MM.1S (cell line): ENCODE measurements around the gene UBE3B.
"Not testable (repeated sequence)": the region's sequence is repeated elsewhere in the genome, so short reads cannot be mapped to it uniquely, and the experiment has no call there.

ENCODE experiments used
- DNase-seq: peaks from one replicate; pipeline ENCODE4 v3.0.0-alpha.2; 2015
- H2AFZ ChIP-seq: fragments of 300-600 bp; sonication (generic); 2 replicates; pipeline ENCODE4 v1.6.0; 2016; ENCODE audit warnings: antibody characterized with exemption, low read length
- H3F3A ChIP-seq: fragments of 300-600 bp; sonication (generic); 2 replicates; pipeline ENCODE4 v1.6.1; 2016; ENCODE audit warnings: mild to moderate bottlenecking, antibody characterized with exemption, low read length, moderate library complexity, mixed read lengths; ENCODE audit not compliant: insufficient read depth
- H3K27ac ChIP-seq: fragments of 300-600 bp; sonication (generic); 2 replicates; pipeline ENCODE4 v1.5.1; 2016; ENCODE audit warnings: mild to moderate bottlenecking, low read length
- H3K27me3 ChIP-seq: fragments of 300-600 bp; sonication (generic); replicated peaks from 2 replicates; pipeline ENCODE4 v1.6.0; 2016; ENCODE audit warnings: low read length; ENCODE audit not compliant: insufficient read depth
- H3K36me3 ChIP-seq: fragments of 300-600 bp; sonication (generic); replicated peaks from 2 replicates; pipeline ENCODE4 v1.6.1; 2016; ENCODE audit warnings: mild to moderate bottlenecking, low read length, mixed read lengths; ENCODE audit not compliant: insufficient read depth
- H3K4me1 ChIP-seq: fragments of 300-600 bp; sonication (generic); 2 replicates; pipeline ENCODE4 v1.6.1; 2016; ENCODE audit warnings: low read length, mixed read lengths
- H3K4me2 ChIP-seq: fragments of 300-600 bp; sonication (generic); 2 replicates; pipeline ENCODE4 v1.6.0; 2016; ENCODE audit warnings: low read depth, low read length
- H3K4me3 ChIP-seq: fragments of 300-600 bp; sonication (generic); 2 replicates; pipeline ENCODE4 v1.5.1; 2016; ENCODE audit warnings: low read length, mixed read lengths
- H3K79me2 ChIP-seq: fragments of 300-600 bp; sonication (generic); 2 replicates; pipeline ENCODE4 v1.6.1; 2016; ENCODE audit warnings: mixed run types, low read length, mixed read lengths
- H3K9ac ChIP-seq: fragments of 300-600 bp; sonication (generic); 2 replicates; pipeline ENCODE4 v1.6.1; 2016; ENCODE audit warnings: low read length, mixed read lengths
- H3K9me2 ChIP-seq: fragments of 300-600 bp; sonication (generic); replicated peaks from 2 replicates; pipeline ENCODE4 v1.6.1; 2016; ENCODE audit warnings: mild to moderate bottlenecking, low read length, mixed read lengths; ENCODE audit not compliant: insufficient read depth
- H3K9me3 ChIP-seq: fragments of 300-600 bp; sonication (generic); replicated peaks from 2 replicates; pipeline ENCODE4 v1.6.1; 2016; ENCODE audit warnings: mild to moderate bottlenecking, low read length, mixed read lengths; ENCODE audit not compliant: insufficient read depth
- H4K20me1 ChIP-seq: fragments of 300-600 bp; sonication (generic); 2 replicates; pipeline ENCODE4 v1.6.1; 2016; ENCODE audit warnings: mild to moderate bottlenecking, low read length, moderate library complexity, mixed read lengths; ENCODE audit not compliant: insufficient read depth
- CTCF ChIP-seq: fragments of 300-600 bp; sonication (generic); IDR thresholded peaks from 2 replicates; pipeline ENCODE4 v1.5.1; 2016; ENCODE audit warnings: antibody characterized with exemption, low read length, mixed read lengths
- EZH2 ChIP-seq: fragments of 300-600 bp; sonication (generic); optimal IDR thresholded peaks from 2 replicates; pipeline ENCODE3; 2017; ENCODE audit warnings: low read depth, mild to moderate bottlenecking, antibody characterized with exemption, low read length, mixed read lengths
- EZH2phosphoT487 ChIP-seq: fragments of 300-600 bp; sonication (generic); IDR thresholded peaks from 2 replicates; pipeline ENCODE4 v1.6.1; 2018; ENCODE audit warnings: antibody characterized with exemption, low read length

UBE3B gene

GRCh38 chr12:109469517-109469916 lies 7.9 kb upstream of the UBE3B start:
- TF ChIP-seq EZH2phosphoT487 (no peak), EZH2 (no peak), CTCF (no peak)
- no peaks in the 10 kb centered on the region for H3K9me2 ChIP-seq
- H4K20me1 ChIP-seq = no peaks in the 10 kb centered on the region
- no peaks in the 10 kb centered on the region for H3F3A ChIP-seq
- H3K9me3 ChIP-seq = no peaks in the 10 kb centered on the region
- DNase-seq = no peak
- no peak overlapping the region for H3K4me3 ChIP-seq
- H3K4me2 ChIP-seq = no peak overlapping the region
- no peaks in the 10 kb centered on the region for H3K27me3 ChIP-seq
- no peak overlapping the region for H3K9ac ChIP-seq
- H2AFZ ChIP-seq = no peak overlapping the region
- H3K79me2 ChIP-seq = peaks cover 62% of the 10 kb centered on the region
- H3K4me1 ChIP-seq = no peaks in the 10 kb centered on the region
- no peak overlapping the region for H3K27ac ChIP-seq
- H3K36me3 ChIP-seq = no peaks in the 10 kb centered on the region

- no peaks in the 10 kb centered on the region for H3K36me3 ChIP-seq
- no peak overlapping the region for H3K9ac ChIP-seq
- H3K9me2 ChIP-seq = no peaks in the 10 kb centered on the region
- no peak overlapping the region for H3K27ac ChIP-seq
- H4K20me1 ChIP-seq = no peaks in the 10 kb centered on the region
- H3K4me3 ChIP-seq = no peak overlapping the region
- no peak overlapping the region for H3K4me2 ChIP-seq
- TF ChIP-seq CTCF (no peak), EZH2 (no peak), EZH2phosphoT487 (no peak)
- H3K9me3 ChIP-seq = no peaks in the 10 kb centered on the region
- no peaks in the 10 kb centered on the region for H3K27me3 ChIP-seq
- H2AFZ ChIP-seq = no peak overlapping the region
- DNase-seq = no peak
- H3K4me1 ChIP-seq = peaks cover 9% of the 10 kb centered on the region
- H3K79me2 ChIP-seq = peaks cover 75% of the 10 kb centered on the region
- no peaks in the 10 kb centered on the region for H3F3A ChIP-seq
Measured at GRCh38 chr12:109473006-109473405, 4.4 kb upstream of the UBE3B start.

- not testable (repeated sequence) for H3K9ac ChIP-seq, H3K4me1 ChIP-seq, H2AFZ ChIP-seq, H3K36me3 ChIP-seq, H3K9me3 ChIP-seq, H3K4me3 ChIP-seq, H3F3A ChIP-seq, H3K27ac ChIP-seq, H3K9me2 ChIP-seq, H4K20me1 ChIP-seq, H3K4me2 ChIP-seq, DNase-seq, H3K27me3 ChIP-seq
- H3K79me2 ChIP-seq = peaks cover 82% of the 10 kb centered on the region
Measured at GRCh38 chr12:109473526-109474270, 3.7 kb upstream of the UBE3B start.

GRCh38 chr12:109475121-109475520 lies 2.3 kb upstream of the UBE3B start:
- Histone ChIP-seq H3K4me2 (no peak overlapping the region), H3K79me2 (peaks cover 83% of the 10 kb centered on the region), H3K4me3 (no peak overlapping the region), H4K20me1 (no peaks in the 10 kb centered on the region), H3K36me3 (no peaks in the 10 kb centered on the region), H3K9me2 (no peaks in the 10 kb centered on the region), H2AFZ (no peak overlapping the region), H3K4me1 (peaks cover 9% of the 10 kb centered on the region), H3K27me3 (no peaks in the 10 kb centered on the region), H3K9me3 (no peaks in the 10 kb centered on the region), H3K27ac (no peak overlapping the region), H3F3A (no peaks in the 10 kb centered on the region), H3K9ac (no peak overlapping the region)
- TF ChIP-seq EZH2 (no peak), EZH2phosphoT487 (no peak), CTCF (no peak)
- no peak for DNase-seq
